ENCODE data around the gene ANKRD13A.
"Not testable (repeated sequence)": the region's sequence is repeated elsewhere in the genome, so short reads cannot be mapped to it uniquely, and the experiment has no call there.

The ANKRD13A gene

GRCh38 chr12:110006115-110006514, 6.9 kb downstream of the ANKRD13A start:
- Histone ChIP-seq H3K27me3 (ENCODE audit: insufficient read depth, low read length) (no peaks in the 10 kb centered on the region), H3K27ac (ENCODE audit: low read depth, low read length) (no peak overlapping the region), H3K79me2 (ENCODE audit: control insufficient read depth, insufficient read depth, low read length, unreplicated experiment) (peaks cover 71% of the 10 kb centered on the region), H3K4me3 (ENCODE audit: low read depth, low read length) (no peak overlapping the region), H3K36me3 (ENCODE audit: insufficient read depth, low read length) (no peaks in the 10 kb centered on the region), H3K4me1 (ENCODE audit: control insufficient read depth, insufficient read depth, low read length, unreplicated experiment) (peaks cover 19% of the 10 kb centered on the region), H2AFZ (ENCODE audit: low read length, unreplicated experiment) (no peak overlapping the region)

DNA sequence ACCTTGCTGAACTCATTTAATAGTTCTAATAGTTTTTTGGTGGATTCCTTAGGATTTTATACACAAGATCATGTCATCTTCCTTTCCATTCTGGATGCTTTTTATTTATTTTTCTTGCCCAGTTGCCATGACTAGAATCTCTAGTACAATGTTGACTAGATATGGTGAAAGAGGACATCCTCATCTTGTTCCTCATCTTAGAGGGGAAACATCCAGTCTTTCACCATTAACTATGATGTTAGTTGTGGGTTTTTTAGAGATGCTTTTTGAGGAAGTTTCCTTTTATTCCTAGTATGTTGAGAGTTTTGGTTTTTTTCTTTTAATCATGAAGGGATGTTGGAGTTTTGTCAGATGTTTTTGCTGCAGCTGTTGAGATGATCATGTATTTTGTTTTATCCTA, 8.7 kb downstream of the ANKRD13A start:
- Histone ChIP-seq H3K27ac (ENCODE audit: low read depth, low read length) (no peak overlapping the region), H3K4me3 (ENCODE audit: low read depth, low read length) (no peak overlapping the region), H3K79me2 (ENCODE audit: control insufficient read depth, insufficient read depth, low read length, unreplicated experiment) (peaks cover 63% of the 10 kb centered on the region), H2AFZ (ENCODE audit: low read length, unreplicated experiment) (no peak overlapping the region), H3K36me3 (ENCODE audit: insufficient read depth, low read length) (peaks cover 1% of the 10 kb centered on the region; the same call in 1 of the 2 replicates), H3K27me3 (ENCODE audit: insufficient read depth, low read length) (no peaks in the 10 kb centered on the region), H3K4me1 (ENCODE audit: control insufficient read depth, insufficient read depth, low read length, unreplicated experiment) (peaks cover 21% of the 10 kb centered on the region)

DNA sequence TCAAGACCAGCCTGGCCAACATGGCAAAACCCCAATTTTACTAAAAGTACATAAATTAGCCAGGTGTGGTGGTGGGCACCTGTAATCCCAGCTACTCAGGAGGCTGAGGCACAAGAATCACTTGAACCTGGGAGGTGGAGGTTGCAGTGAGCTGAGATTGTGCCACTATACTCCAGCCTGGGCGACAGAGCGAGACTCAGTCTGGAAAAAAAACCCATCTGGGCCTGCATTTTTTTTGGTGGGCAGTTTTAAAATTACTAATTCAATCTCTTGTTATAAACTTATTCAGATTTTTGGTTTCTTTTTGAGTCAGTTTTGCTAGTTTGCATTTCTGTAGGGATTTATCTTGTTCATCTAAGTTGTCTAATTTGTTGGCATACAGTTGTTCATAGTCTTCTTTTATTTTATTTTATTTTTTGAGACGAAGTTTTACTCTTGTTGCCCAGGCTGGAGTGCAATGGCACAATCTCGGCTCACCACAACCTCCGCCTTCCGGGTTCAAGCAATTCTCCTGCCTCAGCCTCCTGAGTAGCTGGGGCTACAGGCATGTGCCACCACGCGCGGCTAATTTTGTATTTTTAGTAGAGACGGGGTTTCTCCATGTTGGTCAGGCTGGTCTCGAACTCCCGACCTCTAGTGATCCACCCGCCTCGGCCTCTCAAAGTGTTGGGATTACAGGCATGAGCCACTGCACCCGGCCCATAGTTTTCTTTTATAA, 9.6 kb downstream of the ANKRD13A start:
- not testable (repeated sequence) for H3K4me3 ChIP-seq (ENCODE audit: low read depth, low read length); H2AFZ ChIP-seq (ENCODE audit: low read length, unreplicated experiment); H3K36me3 ChIP-seq (ENCODE audit: insufficient read depth, low read length); H3K27me3 ChIP-seq (ENCODE audit: insufficient read depth, low read length); H3K27ac ChIP-seq (ENCODE audit: low read depth, low read length)
- Histone ChIP-seq H3K4me1 (ENCODE audit: control insufficient read depth, insufficient read depth, low read length, unreplicated experiment) (peaks cover 21% of the 10 kb centered on the region), H3K79me2 (ENCODE audit: control insufficient read depth, insufficient read depth, low read length, unreplicated experiment) (peaks cover 55% of the 10 kb centered on the region)

- Histone ChIP-seq H3K27ac (ENCODE audit: low read depth, low read length) (no peak overlapping the region), H2AFZ (ENCODE audit: low read length, unreplicated experiment) (no peak overlapping the region), H3K4me1 (ENCODE audit: control insufficient read depth, insufficient read depth, low read length, unreplicated experiment) (peaks cover 21% of the 10 kb centered on the region), H3K27me3 (ENCODE audit: insufficient read depth, low read length) (no peaks in the 10 kb centered on the region), H3K36me3 (ENCODE audit: insufficient read depth, low read length) (peaks cover 7% of the 10 kb centered on the region), H3K79me2 (ENCODE audit: control insufficient read depth, insufficient read depth, low read length, unreplicated experiment) (peaks cover 41% of the 10 kb centered on the region), H3K4me3 (ENCODE audit: low read depth, low read length) (no peak overlapping the region)
Observed at GRCh38 chr12:110010853-110011723, 11.9 kb downstream of the ANKRD13A start.

DNA sequence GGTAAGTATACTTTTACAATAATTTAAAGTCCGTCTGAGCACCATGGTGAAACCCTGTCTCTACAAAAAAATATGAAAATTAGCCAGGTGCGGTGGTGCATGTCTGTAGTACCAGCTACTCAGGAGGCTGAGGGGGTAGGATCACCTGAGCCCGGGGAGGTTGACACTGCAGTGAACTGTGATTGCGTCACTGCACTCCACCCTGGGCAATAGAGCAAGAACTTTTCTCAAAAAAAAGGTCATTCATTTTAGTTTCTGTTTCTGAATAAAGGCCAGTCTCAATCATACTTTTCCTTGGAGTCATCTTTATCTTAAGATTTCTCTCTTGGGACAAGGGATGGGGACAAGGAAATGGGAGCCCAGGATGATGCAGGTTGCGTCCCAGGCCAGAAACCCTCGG, 12.9 kb downstream of the ANKRD13A start:
- Histone ChIP-seq H3K4me1 (ENCODE audit: control insufficient read depth, insufficient read depth, low read length, unreplicated experiment) (peaks cover 21% of the 10 kb centered on the region), H3K36me3 (ENCODE audit: insufficient read depth, low read length) (peaks cover 11% of the 10 kb centered on the region), H3K27ac (ENCODE audit: low read depth, low read length) (peak overlapping the region; percentile 55), H3K27me3 (ENCODE audit: insufficient read depth, low read length) (no peaks in the 10 kb centered on the region), H2AFZ (ENCODE audit: low read length, unreplicated experiment) (no peak overlapping the region), H3K4me3 (ENCODE audit: low read depth, low read length) (peak overlapping the region; percentile 42; the same call in 1 of the 2 replicates), H3K79me2 (ENCODE audit: control insufficient read depth, insufficient read depth, low read length, unreplicated experiment) (peaks cover 38% of the 10 kb centered on the region)

DNA sequence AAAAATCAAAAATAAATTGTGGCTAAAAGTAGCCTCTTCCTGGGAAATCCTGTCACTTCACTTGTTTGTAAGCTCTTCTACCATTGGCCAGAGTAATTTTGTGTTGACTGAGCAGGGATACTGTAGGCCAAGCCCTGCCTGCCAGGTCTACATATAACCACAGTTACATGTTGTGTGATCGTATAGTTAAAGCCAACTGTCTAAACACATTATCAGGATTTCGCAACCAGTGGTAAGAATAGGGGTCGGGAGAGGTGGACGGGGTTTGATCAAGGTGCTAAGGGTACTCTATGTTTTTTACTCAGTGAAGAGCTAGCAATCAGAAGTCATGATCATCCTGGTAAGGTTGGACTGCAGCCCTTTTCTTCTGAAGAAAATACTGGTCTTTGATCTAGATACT, 13.4 kb downstream of the ANKRD13A start:
- peaks cover 21% of the 10 kb centered on the region for H3K4me1 ChIP-seq (ENCODE audit: control insufficient read depth, insufficient read depth, low read length, unreplicated experiment)
- H3K27me3 ChIP-seq (ENCODE audit: insufficient read depth, low read length), result no peaks in the 10 kb centered on the region
- H3K27ac ChIP-seq (ENCODE audit: low read depth, low read length), result peak overlapping the region; percentile 55
- H3K79me2 ChIP-seq (ENCODE audit: control insufficient read depth, insufficient read depth, low read length, unreplicated experiment), result peaks cover 38% of the 10 kb centered on the region
- no peak overlapping the region for H2AFZ ChIP-seq (ENCODE audit: low read length, unreplicated experiment)
- peak overlapping the region; percentile 42; the same call in 1 of the 2 replicates for H3K4me3 ChIP-seq (ENCODE audit: low read depth, low read length)
- peaks cover 14% of the 10 kb centered on the region for H3K36me3 ChIP-seq (ENCODE audit: insufficient read depth, low read length)

- Histone ChIP-seq H3K27me3 (ENCODE audit: insufficient read depth, low read length) (no peaks in the 10 kb centered on the region), H3K4me3 (ENCODE audit: low read depth, low read length) (no peak overlapping the region), H3K27ac (ENCODE audit: low read depth, low read length) (no peak overlapping the region), H3K79me2 (ENCODE audit: control insufficient read depth, insufficient read depth, low read length, unreplicated experiment) (peaks cover 18% of the 10 kb centered on the region), H3K36me3 (ENCODE audit: insufficient read depth, low read length) (peaks cover 28% of the 10 kb centered on the region), H2AFZ (ENCODE audit: low read length, unreplicated experiment) (no peak overlapping the region), H3K4me1 (ENCODE audit: control insufficient read depth, insufficient read depth, low read length, unreplicated experiment) (peaks cover 21% of the 10 kb centered on the region)
Observed at GRCh38 chr12:110015132-110015531, 15.9 kb downstream of the ANKRD13A start.

GRCh38 chr12:110020956-110021355, 21.7 kb downstream of the ANKRD13A start:
- Histone ChIP-seq H3K36me3 (ENCODE audit: insufficient read depth, low read length) (peaks cover 23% of the 10 kb centered on the region), H3K79me2 (ENCODE audit: control insufficient read depth, insufficient read depth, low read length, unreplicated experiment) (no peaks in the 10 kb centered on the region), H2AFZ (ENCODE audit: low read length, unreplicated experiment) (no peak overlapping the region), H3K27ac (ENCODE audit: low read depth, low read length) (no peak overlapping the region), H3K4me1 (ENCODE audit: control insufficient read depth, insufficient read depth, low read length, unreplicated experiment) (peaks cover 32% of the 10 kb centered on the region), H3K27me3 (ENCODE audit: insufficient read depth, low read length) (no peaks in the 10 kb centered on the region), H3K4me3 (ENCODE audit: low read depth, low read length) (no peak overlapping the region)

DNA sequence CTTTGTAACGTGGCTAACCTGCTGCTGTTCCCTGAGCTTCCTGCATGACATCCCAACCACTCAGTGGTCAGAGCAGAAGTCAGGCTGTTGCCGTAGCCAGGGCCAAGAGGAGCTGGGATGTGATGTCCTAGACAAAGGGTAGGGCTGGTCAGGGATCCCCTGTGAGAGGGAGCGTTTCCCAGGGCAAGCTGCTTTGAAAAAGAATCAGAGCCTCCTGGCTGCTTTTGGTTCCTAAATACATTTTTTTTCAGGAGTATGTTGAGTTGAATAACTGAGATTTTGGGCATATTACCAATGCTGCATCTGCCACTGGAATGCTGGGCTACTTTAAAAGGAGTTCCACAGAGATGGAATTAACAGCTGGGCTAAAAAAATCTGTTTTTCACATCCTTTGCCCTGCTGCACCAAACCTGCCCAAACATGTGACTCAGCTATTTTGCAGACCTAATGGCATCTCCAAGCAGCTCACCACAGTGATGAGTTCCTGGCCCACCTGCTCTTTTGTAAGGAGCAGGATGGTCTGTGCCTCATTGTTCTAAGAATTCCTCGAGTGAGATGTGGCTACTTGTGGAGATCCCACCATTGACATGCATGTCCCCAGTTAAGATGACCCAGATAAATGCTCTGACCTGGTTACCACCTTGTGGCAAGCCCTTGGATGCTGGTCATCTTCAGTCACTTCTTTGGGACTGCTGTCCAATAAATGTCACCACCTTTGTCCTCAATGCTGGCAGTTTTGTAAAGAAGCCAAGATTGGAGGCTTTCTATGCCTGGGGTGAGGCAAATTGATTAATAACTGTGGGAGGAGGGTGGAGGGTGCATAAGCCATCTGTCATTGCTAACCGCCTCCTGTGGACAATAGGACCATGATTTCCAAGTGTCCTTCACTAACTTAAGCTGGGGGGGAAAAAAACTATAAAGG, 24.1 kb downstream of the ANKRD13A start:
- peaks cover 16% of the 10 kb centered on the region for H3K36me3 ChIP-seq (ENCODE audit: insufficient read depth, low read length)
- no peak overlapping the region for H3K4me3 ChIP-seq (ENCODE audit: low read depth, low read length)
- H3K79me2 ChIP-seq (ENCODE audit: control insufficient read depth, insufficient read depth, low read length, unreplicated experiment), result no peaks in the 10 kb centered on the region
- no peaks in the 10 kb centered on the region for H3K27me3 ChIP-seq (ENCODE audit: insufficient read depth, low read length)
- peak overlapping the region; percentile 54 for H3K27ac ChIP-seq (ENCODE audit: low read depth, low read length)
- peaks cover 37% of the 10 kb centered on the region for H3K4me1 ChIP-seq (ENCODE audit: control insufficient read depth, insufficient read depth, low read length, unreplicated experiment)
- H2AFZ ChIP-seq (ENCODE audit: low read length, unreplicated experiment), result no peak overlapping the region

- H3K79me2 ChIP-seq (ENCODE audit: control insufficient read depth, insufficient read depth, low read length, unreplicated experiment), result no peaks in the 10 kb centered on the region
- peaks cover 37% of the 10 kb centered on the region for H3K4me1 ChIP-seq (ENCODE audit: control insufficient read depth, insufficient read depth, low read length, unreplicated experiment)
- H3K27me3 ChIP-seq (ENCODE audit: insufficient read depth, low read length), result no peaks in the 10 kb centered on the region
- H2AFZ ChIP-seq (ENCODE audit: low read length, unreplicated experiment), result no peak overlapping the region
- H3K27ac ChIP-seq (ENCODE audit: low read depth, low read length), result peak overlapping the region; percentile 54
- no peak overlapping the region for H3K4me3 ChIP-seq (ENCODE audit: low read depth, low read length)
- H3K36me3 ChIP-seq (ENCODE audit: insufficient read depth, low read length), result peaks cover 12% of the 10 kb centered on the region
Observed at GRCh38 chr12:110024051-110024450, 24.8 kb downstream of the ANKRD13A start.

All from ACC112 (cell line).